ENCODE results near the gene LBHD1.

- no peak for TF ChIP-seq CTCF (IDR thresholded peaks at IDR 0.05)
- no peak for TF ChIP-seq POLR2A (IDR thresholded peaks at IDR 0.05)
Measured at GRCh38 chr11:62615521-62615920, 56.5 kb downstream of the LBHD1 start.

Data from transverse colon (tissue), 3 donors.